Fibroblast of villous mesenchyme (primary cell): ENCODE data around the gene KRT3. TPM values are rescaled to one million over a fixed set of nuclear protein-coding genes. Genes with fewer than 3 reads are reported as not detected.

Experiments
- DNase-seq: peaks from one replicate; pipeline ENCODE4 v3.0.0-alpha.2; 2010; ENCODE audit warnings: low read depth
- H3K4me3 ChIP-seq: 2 replicates; pipeline ENCODE4 v1.5.1; 2011; ENCODE audit warnings: low read depth, mild to moderate bottlenecking, low read length
- CTCF ChIP-seq: IDR thresholded peaks from 2 replicates; pipeline ENCODE4 v1.5.1; 2012; ENCODE audit warnings: low read depth, mild to moderate bottlenecking, low read length; ENCODE audit not compliant: insufficient read depth
- total RNA-seq: library from RNA; depleted of rRNA; stranded (reverse); fragments of >200 nt; gene quantifications from 2 replicates; pipeline ENCODE4 v1.2.3, GENCODE V29; 2012

Gene KRT3
- total RNA-seq, 1 donor = not detected

DNA sequence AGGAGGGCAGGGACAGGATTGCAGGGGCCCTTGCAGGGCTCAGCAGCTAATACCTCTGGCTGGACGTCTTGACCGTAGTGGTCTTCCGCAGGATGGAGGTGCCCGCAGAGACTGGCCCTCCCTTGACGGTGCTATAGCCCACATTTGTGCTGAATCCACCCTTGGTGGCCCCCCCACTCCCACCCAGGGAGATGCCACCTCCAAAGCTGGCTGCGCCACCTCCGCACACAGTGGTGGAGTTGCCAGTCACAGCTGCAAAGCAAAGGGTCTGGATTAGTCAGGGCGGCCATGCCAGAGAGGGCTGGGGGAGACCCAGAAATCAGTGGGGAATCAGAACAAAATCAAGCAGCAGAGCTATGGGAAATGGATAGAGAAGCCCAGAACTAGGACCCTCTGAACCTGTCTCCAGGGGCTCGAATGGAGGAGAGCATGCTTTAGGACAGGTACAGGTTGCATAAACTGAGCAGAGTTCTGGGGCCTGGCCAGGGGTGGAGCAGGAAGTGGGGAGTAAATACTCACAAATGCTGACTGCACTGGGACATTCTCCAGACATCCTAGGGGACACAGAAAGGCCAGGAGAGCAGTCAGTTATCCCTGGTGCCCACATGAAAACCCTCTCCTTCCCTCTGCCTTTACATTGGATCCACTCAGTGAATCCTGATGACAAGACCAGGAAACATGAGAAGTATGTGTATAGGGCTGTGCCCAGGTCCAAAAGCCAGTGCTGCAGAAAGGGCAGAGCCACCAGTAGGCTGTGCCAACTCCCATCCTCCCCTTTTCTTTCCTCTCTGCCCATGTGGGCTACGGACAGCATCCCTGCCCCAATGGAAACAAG, 26.1 kb upstream of the KRT3 start:
- no peak overlapping the region for H3K4me3 ChIP-seq
- no peak for TF ChIP-seq CTCF
- DNase-seq = no peak

- no peak overlapping the region for H3K4me3 ChIP-seq
- no peak for TF ChIP-seq CTCF
- DNase-seq = no peak
Measured at GRCh38 chr12:52821071-52821730, 25.3 kb upstream of the KRT3 start.

- H3K4me3 ChIP-seq = no peak overlapping the region
- TF ChIP-seq CTCF = no peak
- DNase-seq = no peak
Measured at GRCh38 chr12:52820521-52820920, 24.6 kb upstream of the KRT3 start.

DNA sequence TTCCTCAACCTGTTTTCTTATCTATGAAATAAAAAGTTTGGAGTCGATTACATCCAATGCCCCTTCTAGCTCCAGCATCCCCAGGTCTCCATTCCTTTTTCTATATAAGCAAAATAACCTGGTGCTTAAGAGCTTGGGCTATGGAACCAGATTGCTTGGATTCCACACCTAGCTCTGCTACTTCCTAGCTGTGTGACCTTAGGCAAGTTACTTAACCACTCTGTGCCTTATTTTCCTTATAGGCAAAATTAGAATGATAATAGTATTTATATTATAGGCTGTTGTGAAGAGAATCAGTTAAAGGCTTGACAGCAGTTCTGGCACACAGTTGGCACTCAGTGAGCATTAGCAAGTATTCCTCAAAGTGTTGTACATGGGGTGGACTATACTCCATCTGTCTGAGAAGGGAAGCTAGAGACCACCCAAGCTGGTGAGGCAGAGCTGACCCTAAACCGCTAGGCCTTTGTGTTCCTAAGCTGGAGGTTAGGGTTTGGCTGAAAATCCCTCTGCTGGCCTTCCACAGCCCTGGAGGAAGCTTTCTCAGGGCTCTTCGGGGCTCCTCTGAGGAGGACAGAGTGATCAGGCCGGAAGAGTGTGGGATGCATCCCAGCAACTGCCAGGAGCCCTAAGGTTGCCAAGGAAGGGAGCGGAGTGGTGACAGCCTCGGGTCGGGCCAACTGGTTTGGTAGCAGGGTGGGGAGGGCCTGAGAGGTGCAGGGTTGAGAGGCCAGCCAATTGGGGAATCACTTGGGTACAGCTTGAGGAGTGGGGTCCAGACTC, 24.0 kb upstream of the KRT3 start:
- H3K4me3 ChIP-seq = no peak overlapping the region
- TF ChIP-seq CTCF = no peak
- DNase-seq = no peak

GRCh38 chr12:52818887-52819420, 23.0 kb upstream of the KRT3 start:
- no peak for TF ChIP-seq CTCF
- no peak overlapping the region for H3K4me3 ChIP-seq
- DNase-seq = no peak

DNA sequence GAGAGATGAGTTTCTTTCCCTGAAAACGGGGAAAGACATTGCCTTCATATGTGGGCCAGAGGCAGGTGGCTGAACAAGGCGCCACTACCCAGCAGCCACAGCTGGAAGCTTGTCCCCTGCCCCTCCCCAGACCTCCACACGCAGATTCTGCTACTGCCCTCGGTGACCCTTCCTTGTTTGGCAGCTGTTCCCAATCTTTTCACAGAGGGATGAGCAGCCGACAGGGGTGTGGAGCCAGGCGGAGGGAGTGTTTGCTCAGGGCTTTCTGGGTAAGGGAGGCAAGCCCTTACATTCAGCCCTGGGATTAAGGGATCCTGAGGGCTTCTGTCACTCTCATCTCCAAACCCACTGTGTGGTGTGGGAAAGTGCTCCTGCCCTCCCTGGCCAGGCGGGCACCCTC, 22.5 kb upstream of the KRT3 start:
- no peak overlapping the region for H3K4me3 ChIP-seq
- TF ChIP-seq CTCF = no peak
- no peak for DNase-seq
